CD4-positive, alpha-beta T cell treated with Interleukin-10 for 1 hour (primary cell): ENCODE measurements around the gene HJV.

Experiments
- DNase-seq: peaks from one replicate; pipeline ENCODE4 v3.0.0-alpha.2; 2020

Gene HJV

DNA sequence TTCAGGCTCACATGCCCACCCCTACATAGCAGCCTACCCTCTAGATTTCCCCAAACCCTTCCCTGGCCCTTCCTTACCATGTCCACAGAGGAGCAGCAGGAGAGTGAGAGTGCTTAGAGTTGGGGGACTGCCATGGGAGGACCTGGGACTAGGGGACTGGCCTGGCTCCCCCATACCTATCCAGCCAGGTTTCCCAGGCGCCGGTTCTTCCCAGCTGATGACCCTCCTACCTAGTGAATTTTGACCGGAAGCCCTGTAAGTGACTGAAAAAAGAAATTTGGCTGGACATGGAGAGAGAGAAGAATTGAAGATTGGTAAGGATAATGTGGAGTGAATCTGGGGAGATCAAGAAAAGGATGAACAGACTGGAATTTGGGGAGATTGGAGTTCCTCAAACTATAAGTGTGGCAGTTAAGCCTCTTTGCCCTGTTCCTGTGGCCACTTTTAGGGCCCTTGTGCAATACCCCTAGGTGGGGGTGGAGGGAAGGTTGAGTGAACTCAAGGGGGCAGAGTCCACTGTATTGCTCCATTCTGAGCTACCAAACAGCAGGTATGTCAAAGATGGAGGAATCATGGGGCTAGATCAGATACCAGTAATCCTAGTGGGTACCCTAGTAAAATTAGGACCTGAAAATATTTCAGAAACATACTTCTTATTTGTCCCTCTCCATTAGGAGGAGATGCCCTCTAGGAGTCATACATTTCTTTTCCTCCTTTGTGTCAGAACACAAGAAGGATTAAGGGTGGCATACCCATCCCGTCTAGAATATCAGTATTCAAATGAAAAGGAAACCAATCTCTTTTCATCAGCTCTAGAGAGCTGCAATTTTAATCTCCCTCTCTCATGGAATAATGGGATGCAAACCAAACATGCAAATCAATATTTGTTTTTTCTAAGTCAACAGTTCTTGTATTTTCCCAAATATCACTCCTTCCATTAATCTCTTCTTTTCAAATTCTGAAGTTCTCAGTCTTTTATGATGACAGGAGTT lies 1.2 kb downstream of the HJV start:
- DNase-seq = no peak

GRCh38 chr1:146019231-146020057 lies 2.1 kb downstream of the HJV start:
- DNase-seq = no peak

- DNase-seq = no peak
Measured at GRCh38 chr1:146016891-146017290, 4.6 kb downstream of the HJV start.

GRCh38 chr1:146013559-146013922 lies 8.0 kb downstream of the HJV start:
- DNase-seq = no peak

DNA sequence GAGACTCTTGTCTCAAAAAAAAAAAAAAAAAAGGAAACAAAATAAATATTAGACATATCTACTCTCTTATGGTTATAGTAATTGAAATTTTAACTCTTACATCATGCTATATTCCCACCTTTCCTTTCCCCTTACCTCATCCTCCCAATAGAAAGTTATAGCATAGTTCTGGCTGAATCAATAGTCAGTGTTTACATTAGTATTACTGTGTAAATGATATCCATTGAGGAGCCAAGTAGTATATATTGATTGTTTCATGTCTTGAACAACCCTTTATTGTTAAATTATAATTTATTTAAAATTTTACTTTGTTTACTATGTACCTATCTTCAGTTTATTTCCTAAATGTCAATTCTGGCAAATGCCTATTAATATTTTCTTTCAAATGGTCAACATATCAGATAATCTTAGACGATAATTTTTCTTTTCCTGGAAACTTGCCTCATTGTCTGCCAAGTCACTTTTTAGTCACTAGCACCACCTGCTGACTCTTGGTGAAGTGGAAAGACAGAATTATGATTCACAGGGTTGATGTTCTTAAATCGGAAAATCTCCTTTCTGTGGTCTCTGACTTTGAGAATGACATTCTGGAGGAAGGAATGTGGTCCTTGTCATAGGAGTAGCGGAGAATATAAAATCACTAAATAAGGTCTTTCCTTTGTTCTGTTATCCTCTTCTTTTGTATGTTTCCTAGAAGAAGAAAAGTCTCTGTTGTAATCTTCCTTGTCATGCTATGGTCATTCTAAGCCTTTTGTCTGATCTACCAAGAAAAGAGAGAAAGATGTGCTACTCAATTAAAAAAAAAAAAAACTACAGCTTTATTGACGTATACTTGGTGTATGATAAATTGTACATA lies 8.6 kb downstream of the HJV start:
- DNase-seq = peak; percentile 82

- no peak for DNase-seq
Measured at GRCh38 chr1:146010126-146010738, 11.3 kb downstream of the HJV start.

DNA sequence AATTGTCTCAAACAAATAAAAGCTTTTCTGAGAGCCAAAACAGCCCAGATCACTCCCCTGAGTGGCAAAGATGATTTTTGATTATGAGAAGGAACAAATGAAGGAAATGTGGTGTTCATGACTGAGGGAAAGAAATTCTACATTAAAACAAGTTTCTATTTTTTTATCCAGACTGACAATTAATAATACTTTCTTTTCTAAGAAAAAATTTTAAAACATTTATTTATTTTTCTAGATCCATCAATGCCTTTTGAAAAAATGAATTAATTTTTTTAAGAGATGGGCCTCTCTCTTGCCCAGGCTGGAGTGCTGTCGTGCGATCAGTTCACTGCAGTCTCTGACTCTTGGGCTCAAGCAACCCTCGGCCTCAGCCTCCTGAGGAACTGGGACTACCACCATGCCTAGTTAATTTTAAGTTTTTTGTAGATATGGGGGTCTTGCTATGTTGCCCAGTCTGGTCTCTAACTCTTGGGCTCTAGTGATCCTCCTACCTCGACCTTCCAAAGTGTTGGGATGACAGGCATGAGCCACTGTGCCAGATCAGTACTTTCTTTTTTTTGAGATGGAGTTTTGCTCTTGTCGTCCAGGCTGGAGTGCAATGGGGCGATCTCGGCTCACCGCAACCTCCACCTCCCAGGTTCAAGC lies 13.9 kb downstream of the HJV start:
- DNase-seq = no peak

DNA sequence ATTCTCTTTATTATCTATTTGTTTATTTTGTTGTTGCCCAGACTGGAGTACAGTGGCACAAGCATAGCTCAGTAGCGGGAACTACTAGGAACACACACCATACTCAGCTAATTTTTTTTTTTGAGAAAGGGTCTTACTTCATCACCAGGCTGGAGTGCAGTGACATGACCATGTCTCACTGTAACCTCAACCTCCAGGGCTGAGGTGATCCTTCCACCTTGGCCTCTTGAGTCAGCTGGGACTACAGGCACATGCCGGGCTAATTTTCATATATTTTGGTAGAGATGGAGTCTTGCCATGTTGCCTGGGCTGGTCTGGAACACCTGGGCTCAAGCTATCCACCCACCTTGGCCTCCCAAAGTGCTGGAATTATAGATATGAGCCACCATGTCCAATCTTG lies 19.8 kb downstream of the HJV start:
- DNase-seq = no peak

DNA sequence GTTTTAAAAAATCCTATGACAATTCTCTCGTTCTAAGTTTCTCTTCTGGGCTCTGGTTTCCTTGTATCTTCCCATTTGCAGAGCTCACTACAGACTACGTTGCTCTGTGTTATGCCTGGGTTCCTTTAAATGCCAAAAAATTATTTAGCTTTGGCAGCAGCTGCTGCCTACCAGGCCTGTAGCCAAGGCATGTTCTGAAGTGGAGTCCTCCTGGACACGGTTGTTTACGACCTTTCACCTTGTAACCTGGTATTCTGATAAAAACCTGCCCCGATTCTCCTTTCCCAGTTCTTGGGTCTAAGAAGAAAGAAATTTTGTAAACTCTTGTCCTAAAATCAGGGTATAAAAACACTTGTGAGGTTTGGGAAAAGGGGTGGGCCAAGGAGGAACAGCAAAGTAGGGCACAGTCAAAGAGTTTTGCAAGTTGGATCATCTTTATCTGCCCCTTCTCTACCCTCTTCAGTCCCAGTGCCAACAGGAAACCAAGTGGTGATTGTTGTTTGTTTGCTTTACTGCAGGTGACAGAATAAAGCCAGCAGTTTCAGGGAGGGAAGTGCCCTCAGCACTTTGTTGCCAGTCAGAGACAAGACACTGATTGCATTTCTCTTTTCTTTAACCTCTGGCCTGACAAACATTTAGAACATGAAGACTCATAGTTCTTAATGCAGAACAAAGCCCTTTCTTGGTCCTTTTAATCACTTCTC lies 22.1 kb downstream of the HJV start:
- peak; percentile 71 for DNase-seq

DNA sequence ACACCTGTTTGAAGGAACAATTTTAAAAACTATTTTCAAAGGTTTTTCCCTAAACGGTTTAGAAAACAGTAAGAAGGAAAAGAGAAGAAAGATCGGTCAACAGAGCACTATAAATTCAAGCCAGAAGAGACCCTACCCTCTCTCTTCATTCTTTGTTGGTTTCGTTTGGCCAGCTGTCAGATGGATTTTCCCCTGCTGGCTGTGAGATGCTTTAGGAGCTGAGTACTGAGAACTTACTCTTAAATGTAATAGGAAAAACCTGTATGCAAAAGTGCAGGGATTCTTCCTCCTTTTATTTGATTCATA lies 23.9 kb downstream of the HJV start:
- peak; percentile 30 for DNase-seq

- DNase-seq = peak; percentile 76
Measured at GRCh38 chr1:145997016-145997717, 24.4 kb downstream of the HJV start.

- DNase-seq = peak; percentile 94
Measured at GRCh38 chr1:145996433-145997015, 25.0 kb downstream of the HJV start, which contains the start of gene TXNIP. Gene TXNIP (minus strand): TSS chr1:145996579. CDS start chr1:145996266, 313 bp downstream.

DNA sequence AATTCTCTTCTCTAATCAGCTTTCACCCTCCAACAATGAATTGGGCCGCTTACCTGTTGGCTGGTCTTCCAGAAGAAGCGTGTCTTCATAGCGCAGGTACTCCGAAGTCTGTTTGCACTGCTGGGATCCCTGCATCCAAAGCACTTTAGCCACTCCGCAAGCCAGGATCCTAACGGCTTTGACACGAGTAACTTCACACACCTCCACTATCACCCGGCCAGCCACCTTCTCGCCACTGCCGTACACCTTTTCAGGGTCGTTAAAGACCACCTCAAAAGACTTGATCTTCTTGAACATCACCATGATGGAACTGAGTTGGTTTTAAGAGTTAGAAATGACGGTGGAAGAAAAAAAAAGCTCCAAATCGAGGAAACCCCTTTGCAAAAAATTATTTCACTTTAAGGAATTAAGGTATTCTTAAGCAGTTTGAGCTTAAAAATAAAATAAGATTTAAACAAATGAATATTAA lies 25.5 kb downstream of the HJV start:
- peak; percentile 37 for DNase-seq

DNA sequence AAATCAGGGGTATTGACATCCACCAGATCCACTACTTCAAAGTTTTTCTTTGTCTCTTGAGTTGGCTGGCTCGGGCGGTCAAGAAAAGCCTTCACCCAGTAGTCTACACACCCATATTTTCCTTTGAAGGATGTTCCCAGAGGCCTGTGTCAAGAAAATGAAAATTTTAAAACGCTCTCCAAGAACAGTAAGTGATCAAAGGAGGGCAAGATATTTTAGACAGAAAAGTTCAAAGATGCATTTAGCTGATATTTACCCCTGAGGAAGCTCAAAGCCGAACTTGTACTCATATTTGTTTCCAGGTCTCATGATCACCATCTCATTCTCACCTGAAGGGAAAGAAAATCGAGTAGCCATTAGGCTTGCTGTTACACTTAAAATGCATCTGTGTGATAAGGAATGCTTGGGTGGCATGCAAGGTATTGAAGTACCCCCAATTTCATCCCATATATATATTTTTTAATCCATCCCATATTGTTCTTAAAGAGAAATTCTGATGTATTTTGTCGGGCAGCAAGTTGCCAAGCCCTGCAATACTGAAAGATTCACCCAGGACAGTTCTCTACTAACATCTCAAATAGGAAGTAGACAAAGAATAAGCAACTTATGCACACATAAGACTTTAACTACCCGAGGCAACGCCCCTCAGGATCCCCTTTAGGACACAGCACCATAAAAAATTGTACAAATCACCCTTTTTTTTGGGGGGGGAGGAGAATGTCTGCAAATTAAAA lies 26.2 kb downstream of the HJV start:
- no peak for DNase-seq

GRCh38 chr1:145994391-145995120 lies 27.0 kb downstream of the HJV start:
- peak; percentile 39 for DNase-seq

DNA sequence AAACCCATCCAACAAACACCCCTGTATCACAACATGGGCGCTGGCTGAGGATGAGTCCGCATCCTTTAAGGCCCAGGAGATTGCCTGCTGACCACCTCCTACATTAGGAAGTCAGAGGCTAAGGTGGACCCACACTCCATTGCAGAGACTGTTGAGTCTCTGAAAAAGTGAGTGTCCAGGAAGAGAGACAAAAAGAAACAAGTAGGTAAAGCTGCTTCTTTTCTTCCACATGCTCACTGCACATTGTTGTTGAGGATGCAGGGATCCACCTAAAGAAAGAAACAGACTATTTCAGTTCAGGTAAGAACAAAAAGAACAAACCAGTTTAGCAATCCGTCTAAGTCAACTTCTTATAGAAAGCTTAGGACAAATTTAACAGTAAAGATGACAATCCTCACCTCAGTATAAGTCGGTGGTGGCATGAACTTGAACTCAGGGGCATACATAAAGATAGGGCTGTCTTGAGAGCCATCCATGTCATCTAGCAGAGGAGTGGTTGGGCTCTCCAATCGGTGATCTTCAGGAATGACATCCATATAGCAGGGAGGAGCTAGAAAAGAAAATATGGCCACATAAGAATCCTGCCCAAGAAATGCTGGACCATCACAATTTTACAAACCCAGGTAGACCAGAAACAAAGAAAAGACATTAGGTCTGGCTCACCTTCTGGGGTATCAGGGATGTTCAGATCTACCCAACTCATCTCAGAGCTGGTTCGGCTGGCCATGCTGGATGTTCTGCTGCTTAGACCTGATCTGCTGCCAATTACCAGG lies 27.7 kb downstream of the HJV start:
- no peak for DNase-seq

GRCh38 chr1:145992958-145993617 lies 28.4 kb downstream of the HJV start:
- no peak for DNase-seq
